HG03095 (cell line): ENCODE measurements around the gene BCAR1.
"Not testable (repeated sequence)": the region's sequence is repeated elsewhere in the genome, so short reads cannot be mapped to it uniquely, and the experiment has no call there.

Source experiments
- ATAC-seq: cut with Tn5 transposase; IDR thresholded peaks from one replicate; pipeline ENCODE4 v1.9.1; 2021; ENCODE audit warnings: moderate library complexity; ENCODE audit not compliant: unreplicated experiment

The BCAR1 gene

GRCh38 chr16:75240633-75241032 is 10.8 kb downstream of the BCAR1 start:
- ATAC-seq = not testable (repeated sequence)

DNA sequence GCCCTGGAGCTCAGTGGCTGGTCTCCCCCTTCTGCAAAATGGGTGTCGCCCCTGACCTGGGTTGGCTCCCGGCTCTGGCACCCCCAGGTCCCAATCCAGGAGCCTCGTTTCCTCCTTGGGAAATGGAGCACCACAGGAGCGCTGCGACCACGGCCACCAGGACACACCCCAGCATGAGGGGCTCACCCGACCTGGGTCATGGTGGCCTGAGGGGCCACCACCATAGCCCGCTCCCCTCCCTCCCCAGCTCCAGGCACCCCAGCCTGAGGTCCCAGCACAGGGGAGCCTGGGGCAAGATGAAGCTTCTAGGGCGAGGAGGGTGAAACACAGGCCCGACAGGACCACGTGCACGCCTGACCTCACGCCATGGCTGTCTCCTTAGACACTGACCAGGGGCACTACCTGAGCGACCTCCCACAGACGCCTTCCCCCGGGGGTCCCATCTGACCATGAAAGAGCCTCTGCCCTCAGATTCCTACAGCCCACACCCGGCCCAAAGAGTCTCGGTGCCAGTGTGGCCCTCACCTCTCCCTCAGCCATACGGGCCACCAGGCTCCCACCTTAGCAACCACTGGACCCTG is 11.8 kb downstream of the BCAR1 start:
- ATAC-seq = no peak

GRCh38 chr16:75238853-75239541 is 12.4 kb downstream of the BCAR1 start:
- ATAC-seq = no peak

GRCh38 chr16:75238132-75238852 is 13.1 kb downstream of the BCAR1 start:
- ATAC-seq = no peak

DNA sequence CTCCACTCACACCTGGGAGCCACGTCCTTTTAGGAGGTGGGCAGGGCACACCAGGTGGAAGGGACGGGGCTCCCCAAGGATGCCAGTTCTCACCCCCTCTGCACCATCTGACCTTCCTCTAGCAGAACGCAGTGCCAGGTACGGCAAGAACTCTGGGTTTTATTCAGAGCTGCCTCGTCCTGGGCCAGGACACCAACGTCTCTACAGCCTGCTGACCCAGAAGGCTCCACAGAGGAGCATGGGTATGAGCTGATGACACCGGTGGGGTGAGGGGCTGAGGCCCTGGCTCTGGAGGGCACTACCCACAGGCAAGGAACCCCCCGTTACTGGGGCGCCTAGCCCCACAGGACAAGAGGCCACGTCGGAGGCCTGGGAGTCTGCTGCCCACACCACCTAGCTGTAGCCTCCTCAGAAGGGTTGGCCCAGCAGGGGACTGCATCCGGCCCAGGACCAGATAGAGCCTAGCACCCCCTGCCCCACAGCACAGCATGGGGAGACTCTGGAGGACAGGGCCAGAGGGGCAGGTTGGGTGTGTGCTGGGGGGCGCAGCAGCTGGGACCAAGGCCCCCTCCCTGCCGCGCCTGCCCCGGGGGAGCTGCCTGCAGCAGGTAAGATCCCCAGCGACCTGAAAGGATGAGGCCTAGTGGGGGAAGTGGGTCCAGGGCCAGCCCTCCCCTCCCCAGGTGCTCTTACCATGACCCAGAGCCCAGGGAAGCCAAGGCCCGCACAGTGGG is 13.9 kb downstream of the BCAR1 start:
- ATAC-seq = no peak

DNA sequence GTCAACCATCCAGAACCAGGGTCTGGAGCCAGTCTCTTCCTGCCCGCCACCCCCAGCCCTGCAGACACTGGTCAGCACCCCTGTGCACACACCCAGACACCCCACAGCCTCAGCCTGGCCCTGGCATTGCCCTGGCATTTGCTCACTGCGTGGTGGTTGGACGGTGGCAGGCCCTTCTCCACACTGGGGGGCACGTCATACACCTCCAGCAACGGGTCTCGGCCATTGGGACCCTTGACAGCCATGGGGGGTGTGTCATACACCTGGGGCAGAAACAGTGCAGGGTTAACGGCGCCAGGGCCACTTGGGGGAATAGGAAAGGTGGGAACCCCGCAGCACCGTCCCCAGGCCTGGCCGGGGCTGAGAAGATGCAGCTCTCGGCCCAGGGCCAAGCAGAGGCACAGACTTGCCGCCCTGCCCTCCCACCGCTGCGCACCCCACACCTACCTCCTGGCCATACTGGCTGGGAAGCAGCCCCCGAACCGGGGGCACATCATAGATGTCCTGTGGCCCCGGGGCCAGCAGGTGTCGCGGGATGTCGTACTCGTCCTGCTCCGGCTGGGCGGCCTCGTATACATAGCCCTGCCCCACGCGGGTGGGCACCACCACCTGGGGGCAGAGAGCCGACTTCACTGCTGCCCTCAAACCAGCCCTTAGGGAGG is 14.6 kb downstream of the BCAR1 start:
- no peak for ATAC-seq

- no peak for ATAC-seq
These were observed 15.2 kb downstream of the BCAR1 start for GRCh38 chr16:75236232-75236631.

DNA sequence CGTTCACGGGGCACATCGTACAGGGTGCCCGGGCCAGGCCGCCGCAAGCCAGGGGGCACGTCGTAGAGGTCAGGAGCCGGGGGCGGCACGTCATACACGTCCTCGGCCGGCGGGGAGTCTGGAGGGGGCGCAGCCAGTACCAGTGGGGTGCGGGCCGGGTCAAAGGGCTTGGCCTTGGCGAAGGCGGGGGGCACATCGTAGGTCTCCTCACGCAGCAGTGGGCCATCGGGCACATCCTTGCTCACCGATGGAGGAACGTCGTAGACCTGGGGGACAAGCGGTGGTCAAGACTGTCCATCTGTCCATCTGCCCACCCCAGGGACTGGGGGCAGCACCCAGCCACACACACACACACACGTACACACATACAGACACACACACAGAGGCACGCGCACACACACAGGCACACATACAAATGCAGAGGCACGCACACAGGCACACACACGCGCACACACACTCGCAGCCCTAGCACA is 15.7 kb downstream of the BCAR1 start:
- ATAC-seq = no peak

DNA sequence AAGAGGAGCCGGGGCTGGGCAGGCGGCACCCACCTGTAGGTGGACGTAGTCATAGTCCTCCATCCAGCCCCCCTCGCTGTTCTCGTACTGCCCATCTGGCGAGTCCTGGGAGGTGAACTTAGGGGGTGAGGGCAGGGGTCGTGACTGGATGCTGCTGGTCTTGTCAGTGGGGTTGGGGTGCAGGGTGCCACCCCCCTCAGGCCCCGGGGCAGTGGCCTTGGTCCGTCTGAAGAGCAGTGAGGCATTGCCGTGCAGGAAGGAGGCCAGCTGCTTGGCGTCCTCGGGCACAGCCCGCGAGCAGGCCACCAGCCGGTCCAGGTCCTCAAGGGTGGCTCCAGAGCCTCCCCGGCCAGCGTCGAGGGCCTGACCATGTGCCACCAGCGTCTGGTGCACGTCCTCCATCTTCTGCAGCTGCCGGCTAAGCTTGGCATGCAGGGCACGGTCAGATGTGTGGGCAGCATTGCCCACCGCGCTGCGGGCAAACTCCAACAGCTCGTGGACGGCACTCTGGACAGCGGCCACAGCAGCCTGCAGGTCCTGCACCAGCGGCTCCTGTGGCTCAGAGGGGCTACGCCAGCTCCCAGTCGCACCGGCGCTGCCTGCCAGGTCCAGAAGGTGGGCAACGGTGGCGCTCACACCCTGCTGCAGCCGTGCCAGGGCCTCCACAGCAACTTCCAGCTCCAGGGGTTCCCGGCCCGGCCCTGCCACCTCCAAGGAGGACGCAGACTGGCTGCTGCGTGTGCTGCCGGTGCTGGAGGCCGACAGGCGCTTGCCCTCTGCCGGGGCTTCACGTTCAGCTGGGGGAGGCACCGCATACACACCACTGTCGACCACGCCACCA is 16.3 kb downstream of the BCAR1 start:
- no peak for ATAC-seq

DNA sequence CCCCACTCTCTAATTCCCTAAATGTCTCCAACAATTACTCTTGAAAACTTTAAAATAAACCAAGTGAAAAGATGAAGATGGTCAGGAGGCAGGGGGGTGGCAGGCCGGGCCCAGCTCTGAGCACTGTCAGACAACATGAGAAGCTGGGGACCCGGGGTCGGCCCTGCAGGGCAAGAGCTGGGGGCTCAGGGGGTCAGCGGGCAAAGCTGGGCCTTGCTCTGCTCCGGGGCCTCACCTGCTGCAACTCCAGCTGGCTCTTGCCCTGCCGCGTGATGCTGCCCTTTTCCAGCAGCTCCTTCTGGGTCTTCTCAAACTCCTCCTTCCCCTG is 17.8 kb downstream of the BCAR1 start:
- no peak for ATAC-seq

- ATAC-seq = no peak
These were observed 19.9 kb downstream of the BCAR1 start for GRCh38 chr16:75231570-75231969.

- no peak for ATAC-seq
These were observed 20.8 kb downstream of the BCAR1 start for GRCh38 chr16:75230471-75231110.

- no peak for ATAC-seq
These were observed 22.0 kb downstream of the BCAR1 start for GRCh38 chr16:75229172-75230031.

GRCh38 chr16:75228143-75228976 is 23.1 kb downstream of the BCAR1 start:
- no peak for ATAC-seq

GRCh38 chr16:75227361-75228142 is 23.9 kb downstream of the BCAR1 start:
- ATAC-seq = no peak

DNA sequence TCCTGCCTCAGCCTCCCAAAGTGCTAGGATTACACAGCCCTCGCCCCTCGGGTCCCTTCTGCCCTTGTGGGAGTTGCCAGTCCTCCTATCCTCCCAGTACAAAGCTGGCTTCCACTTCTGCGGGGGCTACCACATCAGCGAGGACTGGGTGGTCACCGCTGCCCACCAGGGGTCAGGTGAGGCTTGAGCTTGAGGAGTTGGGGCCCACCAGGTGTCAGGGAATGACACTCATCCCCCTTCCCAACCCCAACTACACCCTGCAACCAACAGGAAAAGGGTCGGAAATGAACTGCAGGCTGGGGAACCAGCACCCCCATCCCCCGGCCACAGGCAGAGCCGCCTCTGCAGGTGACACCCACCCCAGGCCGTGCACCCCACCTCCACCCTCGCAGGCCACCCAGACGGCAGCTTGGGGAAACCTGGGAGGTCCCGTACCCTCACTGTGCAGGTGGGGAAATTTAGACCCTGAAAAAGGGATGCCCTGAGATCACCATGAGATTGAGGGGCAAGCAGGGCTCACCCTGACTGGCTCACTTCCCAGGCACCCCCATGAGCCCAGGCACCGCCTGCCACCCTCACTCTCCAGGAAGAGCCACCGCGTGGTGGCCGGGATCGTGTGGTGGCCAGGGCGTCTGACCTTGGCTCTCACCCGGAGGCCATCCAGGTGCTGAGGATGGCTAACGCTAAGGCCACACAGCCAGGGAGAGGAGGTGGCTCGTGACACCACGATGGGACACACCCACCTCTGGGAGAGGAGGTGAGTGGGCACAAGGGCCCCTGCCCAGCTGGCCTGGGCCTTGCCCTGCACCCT is 24.7 kb downstream of the BCAR1 start:
- no peak for ATAC-seq
